HG03575 (cell line): ENCODE data around the gene PHKA1.
"Not testable (repeated sequence)": the region's sequence is repeated elsewhere in the genome, so short reads cannot be mapped to it uniquely, and the experiment has no call there.

ENCODE experiments used
- ATAC-seq: cut with Tn5 transposase; IDR thresholded peaks from one replicate; pipeline ENCODE4 v1.9.1; 2021; ENCODE audit not compliant: unreplicated experiment, insufficient number of reproducible peaks, low FRiP score; ENCODE audit errors: extremely low read depth

Gene PHKA1

GRCh38 chrX:72713599-72714477, at the start of gene PHKA1:
Gene PHKA1, minus strand, starts transcription at chrX:72714306. Its CDS starts 426 bp downstream, at chrX:72713880.
- not testable (repeated sequence) for ATAC-seq

DNA sequence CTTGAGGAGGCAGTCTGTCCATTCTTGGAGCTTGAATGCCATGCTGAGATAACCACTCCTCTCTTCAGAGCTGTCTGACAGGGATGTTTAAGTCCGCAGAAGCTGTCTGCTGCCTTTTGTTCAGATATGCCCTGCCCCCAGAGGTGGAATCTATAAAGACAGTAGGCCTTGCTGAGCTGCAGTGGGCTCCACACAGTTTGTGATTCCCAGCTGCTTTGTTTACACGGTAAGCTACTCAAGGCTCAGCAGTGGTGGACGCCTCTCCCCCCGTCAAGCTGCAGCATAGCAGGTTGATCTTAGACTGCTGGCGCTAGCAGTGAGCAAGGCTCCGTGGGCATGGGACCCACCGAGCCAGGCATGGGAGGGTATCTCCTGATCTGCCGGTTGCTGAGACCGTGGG, 46.3 kb upstream of the PHKA1 start:
- ATAC-seq = not testable (repeated sequence)

DNA sequence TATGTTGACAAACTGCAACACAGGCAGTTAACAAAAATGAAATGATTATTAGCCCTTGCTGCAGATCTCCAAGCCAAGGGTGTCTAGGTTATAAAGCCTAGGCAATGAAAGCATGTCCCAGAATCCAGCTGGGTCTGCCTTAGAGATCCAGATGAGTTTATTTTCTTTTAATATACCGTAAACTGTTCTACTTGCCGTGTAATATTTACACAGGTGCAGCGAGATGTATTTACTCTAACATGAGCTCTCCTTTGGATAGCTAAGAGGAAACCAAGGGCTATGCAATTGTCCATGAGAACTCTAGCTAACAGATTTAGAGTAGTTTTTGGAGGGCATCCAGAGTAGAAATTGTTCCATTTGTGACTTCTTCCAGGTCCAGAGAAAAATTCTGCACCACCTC, 34.4 kb upstream of the PHKA1 start:
- ATAC-seq = not testable (repeated sequence)

DNA sequence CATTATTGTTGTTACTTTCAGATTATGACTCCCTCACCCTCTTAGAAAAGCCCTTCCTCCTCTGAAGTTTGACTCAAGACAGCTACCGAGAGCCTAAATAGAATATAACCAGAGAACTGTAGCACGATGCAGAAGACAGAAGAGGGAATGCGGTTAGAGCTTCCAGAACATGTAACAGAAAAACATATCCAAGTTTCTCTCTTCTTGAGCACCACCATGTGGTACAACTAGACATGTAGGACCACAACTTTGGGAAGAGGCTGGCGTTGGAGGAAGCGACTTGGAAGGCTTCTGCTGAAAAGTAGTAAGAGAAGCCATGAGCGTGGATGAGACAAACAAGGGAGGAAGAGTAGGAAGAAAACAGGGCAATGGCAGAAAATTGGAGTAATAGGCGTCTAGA, 31.4 kb upstream of the PHKA1 start:
- ATAC-seq = not testable (repeated sequence)

DNA sequence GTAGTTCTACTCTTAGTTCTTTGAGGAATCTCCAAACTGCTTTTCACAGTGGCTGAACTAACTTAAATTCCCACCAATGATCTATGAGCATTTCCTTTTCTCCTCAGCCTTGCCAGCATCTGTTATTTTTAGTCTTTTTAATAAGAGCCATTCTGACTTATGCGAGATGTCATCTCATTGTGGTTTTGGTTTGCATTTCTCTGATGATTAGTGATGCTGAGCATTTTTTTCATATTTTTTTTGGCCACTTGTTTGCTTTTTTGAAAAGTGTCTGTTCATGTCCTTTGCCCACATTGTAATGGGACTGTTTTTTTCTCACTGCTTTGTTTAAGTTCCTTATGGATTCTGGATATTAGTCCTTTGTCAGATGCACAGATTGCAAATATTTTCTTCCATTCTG, 21.5 kb upstream of the PHKA1 start:
- ATAC-seq = no peak

- ATAC-seq = not testable (repeated sequence)
Observed at GRCh38 chrX:72733636-72734035, 19.5 kb upstream of the PHKA1 start.

GRCh38 chrX:72727846-72728245, 13.7 kb upstream of the PHKA1 start:
- no peak for ATAC-seq

- ATAC-seq = no peak
Observed at GRCh38 chrX:72716766-72717165, 2.7 kb upstream of the PHKA1 start.

DNA sequence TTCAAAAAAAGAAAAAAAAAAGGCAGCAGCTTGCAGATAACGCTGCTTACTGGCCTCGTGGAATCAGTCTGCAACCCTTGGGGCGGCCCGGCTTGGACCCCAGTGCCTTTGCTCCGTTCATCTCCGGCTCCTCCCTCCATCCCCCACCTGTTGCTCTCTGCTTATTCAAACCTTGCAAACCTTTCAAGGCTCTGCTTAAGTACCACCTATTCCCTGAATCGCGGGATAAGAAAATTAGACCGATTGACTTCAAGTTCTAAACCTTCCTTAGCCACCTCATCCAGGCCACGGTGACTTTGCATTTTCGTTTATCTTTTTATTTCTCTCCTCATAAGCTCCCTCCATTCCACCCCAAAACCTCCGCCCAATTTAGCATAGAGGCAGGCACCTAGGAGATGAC, 1.4 kb upstream of the PHKA1 start:
- ATAC-seq = no peak

GRCh38 chrX:72714478-72714916, 391 bp upstream of the PHKA1 start:
- no peak for ATAC-seq

GRCh38 chrX:72713130-72713529, 976 bp downstream of the PHKA1 start:
- no peak for ATAC-seq

- no peak for ATAC-seq
Observed at GRCh38 chrX:72712094-72712755, 1.9 kb downstream of the PHKA1 start.

DNA sequence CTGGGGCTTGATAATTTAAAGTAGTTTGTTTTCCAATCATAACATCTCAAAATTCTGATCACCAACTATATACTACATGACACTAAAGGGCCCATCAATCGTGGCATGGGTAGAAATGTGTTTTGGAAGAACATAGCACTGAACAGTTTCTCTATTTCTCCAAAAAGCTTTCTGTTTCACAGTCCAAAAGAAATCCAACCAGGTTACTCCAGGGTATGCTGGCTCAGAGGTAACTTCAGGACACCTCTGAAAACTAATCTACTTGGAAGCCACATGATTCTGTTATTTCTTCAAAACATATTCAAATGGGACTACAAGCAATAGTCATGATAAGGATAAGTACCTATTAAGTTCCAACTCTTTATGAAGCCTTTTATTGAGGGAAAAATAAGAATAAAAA, 8.3 kb downstream of the PHKA1 start:
- no peak for ATAC-seq

DNA sequence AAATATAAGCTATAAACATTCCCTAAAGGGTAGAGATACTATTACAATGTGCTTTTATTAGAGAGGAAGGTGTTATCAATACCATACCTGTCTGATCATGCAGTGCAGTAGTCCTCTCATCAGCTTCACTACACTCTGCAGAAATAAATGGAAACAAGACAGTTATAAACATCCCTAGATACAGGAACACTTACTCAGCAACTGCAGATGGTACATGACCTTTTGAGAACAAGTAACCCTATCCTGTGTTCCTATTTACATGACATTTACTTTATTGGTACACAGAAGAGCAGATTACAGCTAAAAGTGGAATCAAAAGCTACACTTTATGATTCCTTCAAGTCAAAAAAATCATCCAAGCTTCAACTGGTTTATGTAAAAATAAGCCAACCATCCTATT, 9.0 kb downstream of the PHKA1 start:
- no peak for ATAC-seq

DNA sequence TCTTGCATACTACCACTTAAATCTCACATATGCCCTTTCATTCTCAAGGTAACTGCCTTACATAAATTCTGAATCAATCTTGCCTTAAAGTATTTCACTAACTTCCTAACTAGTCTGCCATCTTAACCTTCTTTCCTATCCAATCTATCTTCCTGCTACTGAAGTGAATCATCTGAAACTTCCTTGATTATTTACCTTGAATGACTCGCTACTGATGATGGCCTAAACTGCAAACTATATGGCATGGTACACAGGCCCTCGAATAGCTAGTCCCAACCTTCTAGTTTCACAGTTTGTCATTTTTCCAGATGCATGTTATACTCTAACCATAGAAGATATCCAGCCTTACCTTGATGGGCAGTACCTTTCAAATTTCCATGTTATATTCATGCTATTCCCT, 19.9 kb downstream of the PHKA1 start:
- no peak for ATAC-seq

GRCh38 chrX:72693477-72693876, 20.6 kb downstream of the PHKA1 start:
- ATAC-seq = no peak

DNA sequence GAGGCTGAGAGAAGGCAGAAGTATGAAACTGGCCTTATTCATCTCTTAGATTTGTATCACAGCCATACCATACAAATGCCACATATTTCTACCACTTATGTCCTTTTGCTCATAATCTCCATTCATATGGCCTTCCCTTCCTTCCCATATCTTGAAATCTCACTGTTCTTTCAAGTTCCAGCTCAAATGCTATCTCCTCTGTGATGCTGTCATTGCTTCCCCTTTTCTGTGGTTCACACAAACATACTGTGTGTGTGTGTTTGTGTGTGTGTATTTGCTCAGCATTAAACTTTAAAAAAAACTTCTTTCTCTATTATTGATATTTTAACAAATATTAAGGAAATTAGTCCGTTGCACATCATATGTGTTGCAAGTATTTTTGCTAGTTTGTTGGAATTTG, 26.7 kb downstream of the PHKA1 start:
- no peak for ATAC-seq

- ATAC-seq = no peak
Observed at GRCh38 chrX:72685810-72686456, 28.2 kb downstream of the PHKA1 start.

- ATAC-seq = no peak
Observed at GRCh38 chrX:72685018-72685417, 29.1 kb downstream of the PHKA1 start.

- ATAC-seq = no peak
Observed at GRCh38 chrX:72683631-72684030, 30.5 kb downstream of the PHKA1 start.
